ENCODE results near the gene PELI2.

The PELI2 gene

DNA sequence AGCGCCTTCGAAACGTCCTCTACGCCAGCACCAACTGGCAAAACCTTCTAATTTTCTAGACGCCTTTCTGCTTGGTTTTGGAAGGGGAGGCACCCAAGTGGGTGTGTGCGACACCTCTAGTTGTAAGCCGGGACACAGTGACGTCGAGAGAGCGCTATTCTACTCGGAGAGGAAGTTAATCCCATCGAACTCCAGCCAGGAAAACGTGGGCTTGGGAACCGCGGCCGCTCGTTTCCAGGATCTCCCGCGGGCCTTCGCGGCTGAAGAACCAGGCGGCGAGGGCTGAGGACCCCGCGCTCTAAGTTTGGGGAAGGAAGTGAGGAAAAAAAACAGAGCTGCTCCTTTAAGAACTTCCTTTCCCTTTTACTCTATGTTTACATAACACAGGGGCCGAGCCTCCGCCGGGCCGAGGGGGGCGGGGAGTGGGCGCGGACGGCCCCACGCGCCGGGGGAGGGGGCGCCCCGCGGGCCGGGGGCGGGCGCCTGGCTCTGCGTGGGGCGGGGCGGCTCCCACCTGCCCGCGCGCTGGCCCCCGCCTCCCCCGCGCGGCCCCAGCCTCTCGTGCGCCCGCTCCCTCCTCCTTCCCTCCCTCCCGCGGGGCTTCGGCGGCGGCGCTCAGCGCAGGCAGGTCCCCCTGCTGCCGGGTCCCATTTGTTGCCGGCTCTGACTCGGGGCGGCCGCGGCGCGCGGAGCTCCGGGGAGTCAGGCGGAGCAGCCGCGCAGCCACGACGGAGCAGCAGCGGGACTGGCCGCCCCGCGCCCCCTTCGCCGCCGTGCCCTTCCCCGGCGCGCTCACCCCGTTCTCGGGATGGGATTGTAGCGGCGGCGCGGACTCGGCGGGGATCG, at the start of gene PELI2:
TSS of gene PELI2 (plus strand) at position 647 of the 846 bp plus-strand sequence. CDS start 250 bp downstream, outside the sequence.
- H3F3A ChIP-seq (ENCODE audit: insufficient read depth, low read length), result no peaks in the 10 kb centered on the region
- no peak within 1 kb of the TSS for H3K27ac ChIP-seq (ENCODE audit: low read length)
- H3K9ac ChIP-seq (ENCODE audit: low read length), result no peak within 1 kb of the TSS
- no peaks in the 10 kb centered on the region for H3K36me3 ChIP-seq (replicated peaks; ENCODE audit: insufficient read depth, low read length)
- no peaks in the 10 kb centered on the region for H3K27me3 ChIP-seq (replicated peaks; ENCODE audit: insufficient read depth, low read length)
- peak within 1 kb of the TSS; percentile 66 for H3K4me2 ChIP-seq (ENCODE audit: low read depth, low read length)
- H3K79me2 ChIP-seq (ENCODE audit: low read length), result no peaks in the 10 kb centered on the region
- DNase-seq, result peak; percentile 48
- peak within 1 kb of the TSS; percentile 82 for H2AFZ ChIP-seq (ENCODE audit: low read length)
- H4K20me1 ChIP-seq (ENCODE audit: insufficient read depth, low read length), result no peaks in the 10 kb centered on the region
- H3K4me3 ChIP-seq (ENCODE audit: low read length), result peak within 1 kb of the TSS; percentile 64
- no peak for TF ChIP-seq EZH2 (optimal IDR thresholded peaks at IDR 0.05; ENCODE audit: low read depth, low read length)
- no peak for TF ChIP-seq EZH2phosphoT487 (IDR thresholded peaks at IDR 0.05; ENCODE audit: low read length)
- TF ChIP-seq, protein P1, sequence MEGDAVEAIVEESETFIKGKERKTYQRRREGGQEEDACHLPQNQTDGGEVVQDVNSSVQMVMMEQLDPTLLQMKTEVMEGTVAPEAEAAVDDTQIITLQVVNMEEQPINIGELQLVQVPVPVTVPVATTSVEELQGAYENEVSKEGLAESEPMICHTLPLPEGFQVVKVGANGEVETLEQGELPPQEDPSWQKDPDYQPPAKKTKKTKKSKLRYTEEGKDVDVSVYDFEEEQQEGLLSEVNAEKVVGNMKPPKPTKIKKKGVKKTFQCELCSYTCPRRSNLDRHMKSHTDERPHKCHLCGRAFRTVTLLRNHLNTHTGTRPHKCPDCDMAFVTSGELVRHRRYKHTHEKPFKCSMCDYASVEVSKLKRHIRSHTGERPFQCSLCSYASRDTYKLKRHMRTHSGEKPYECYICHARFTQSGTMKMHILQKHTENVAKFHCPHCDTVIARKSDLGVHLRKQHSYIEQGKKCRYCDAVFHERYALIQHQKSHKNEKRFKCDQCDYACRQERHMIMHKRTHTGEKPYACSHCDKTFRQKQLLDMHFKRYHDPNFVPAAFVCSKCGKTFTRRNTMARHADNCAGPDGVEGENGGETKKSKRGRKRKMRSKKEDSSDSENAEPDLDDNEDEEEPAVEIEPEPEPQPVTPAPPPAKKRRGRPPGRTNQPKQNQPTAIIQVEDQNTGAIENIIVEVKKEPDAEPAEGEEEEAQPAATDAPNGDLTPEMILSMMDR (IDR thresholded peaks at IDR 0.05; ENCODE audit: low read length), result no peak
- H3K9me2 ChIP-seq (replicated peaks; ENCODE audit: insufficient read depth, low read length), result no peaks in the 10 kb centered on the region
- no peaks in the 10 kb centered on the region for H3K9me3 ChIP-seq (replicated peaks; ENCODE audit: insufficient read depth, low read length)
- H3K4me1 ChIP-seq (ENCODE audit: low read length), result no peaks in the 10 kb centered on the region

- no peak overlapping the region for H2AFZ ChIP-seq (ENCODE audit: low read length)
- H3K4me1 ChIP-seq (ENCODE audit: low read length), result no peaks in the 10 kb centered on the region
- no peak overlapping the region for H3K4me2 ChIP-seq (ENCODE audit: low read depth, low read length)
- no peaks in the 10 kb centered on the region for H3K36me3 ChIP-seq (replicated peaks; ENCODE audit: insufficient read depth, low read length)
- no peaks in the 10 kb centered on the region for H3F3A ChIP-seq (ENCODE audit: insufficient read depth, low read length)
- H3K9me2 ChIP-seq (replicated peaks; ENCODE audit: insufficient read depth, low read length), result no peaks in the 10 kb centered on the region
- no peaks in the 10 kb centered on the region for H3K79me2 ChIP-seq (ENCODE audit: low read length)
- TF ChIP-seq EZH2 (optimal IDR thresholded peaks at IDR 0.05; ENCODE audit: low read depth, low read length), result no peak
- TF ChIP-seq EZH2phosphoT487 (IDR thresholded peaks at IDR 0.05; ENCODE audit: low read length), result no peak
- TF ChIP-seq, protein P1 (IDR thresholded peaks at IDR 0.05; ENCODE audit: low read length), result no peak
- H3K27me3 ChIP-seq (replicated peaks; ENCODE audit: insufficient read depth, low read length), result no peaks in the 10 kb centered on the region
- no peaks in the 10 kb centered on the region for H4K20me1 ChIP-seq (ENCODE audit: insufficient read depth, low read length)
- no peak for DNase-seq
- no peak overlapping the region for H3K9ac ChIP-seq (ENCODE audit: low read length)
- H3K4me3 ChIP-seq (ENCODE audit: low read length), result no peak overlapping the region
- H3K9me3 ChIP-seq (replicated peaks; ENCODE audit: insufficient read depth, low read length), result no peaks in the 10 kb centered on the region
- no peak overlapping the region for H3K27ac ChIP-seq (ENCODE audit: low read length)
These were observed 44.4 kb upstream of the PELI2 start for GRCh38 chr14:56073799-56074198.

- H3K9me3 ChIP-seq (replicated peaks; ENCODE audit: insufficient read depth, low read length), result no peaks in the 10 kb centered on the region
- H2AFZ ChIP-seq (ENCODE audit: low read length), result no peak overlapping the region
- no peak overlapping the region for H3K4me3 ChIP-seq (ENCODE audit: low read length)
- H3K27me3 ChIP-seq (replicated peaks; ENCODE audit: insufficient read depth, low read length), result no peaks in the 10 kb centered on the region
- H3K9me2 ChIP-seq (replicated peaks; ENCODE audit: insufficient read depth, low read length), result no peaks in the 10 kb centered on the region
- H4K20me1 ChIP-seq (ENCODE audit: insufficient read depth, low read length), result no peaks in the 10 kb centered on the region
- H3K27ac ChIP-seq (ENCODE audit: low read length), result no peak overlapping the region
- H3K36me3 ChIP-seq (replicated peaks; ENCODE audit: insufficient read depth, low read length), result no peaks in the 10 kb centered on the region
- H3K9ac ChIP-seq (ENCODE audit: low read length), result no peak overlapping the region
- TF ChIP-seq, protein P1 (IDR thresholded peaks at IDR 0.05; ENCODE audit: low read length), result no peak
- TF ChIP-seq EZH2 (optimal IDR thresholded peaks at IDR 0.05; ENCODE audit: low read depth, low read length) (no peak), EZH2phosphoT487 (IDR thresholded peaks at IDR 0.05; ENCODE audit: low read length) (no peak)
- H3F3A ChIP-seq (ENCODE audit: insufficient read depth, low read length), result no peaks in the 10 kb centered on the region
- no peak for DNase-seq
- H3K4me1 ChIP-seq (ENCODE audit: low read length), result no peaks in the 10 kb centered on the region
- no peak overlapping the region for H3K4me2 ChIP-seq (ENCODE audit: low read depth, low read length)
- no peaks in the 10 kb centered on the region for H3K79me2 ChIP-seq (ENCODE audit: low read length)
These were observed 42.9 kb upstream of the PELI2 start for GRCh38 chr14:56075301-56075700.
